Activated T-cell treated with anti-CD3 and anti-CD28 coated beads, Interleukin-2, amount 50 U/mL, for 72 hours (primary cell): Measurements from ENCODE around the gene VPS13D. TPM values are rescaled to one million over a fixed set of nuclear protein-coding genes. Genes with fewer than 3 reads are reported as not detected.
A peak's percentile ranks its signal among the peaks of the same experiment; 100 is the strongest.

Source experiments
- ATAC-seq, 2 donors: fragments of 150-1000 bp; cut with Tn5 transposase; replicated peaks in 1 of 2; 2 replicates each; pipeline ENCODE4 v1.10.0; 2021; ENCODE audit warnings: moderate library complexity in 2 of 2, mild to moderate bottlenecking in 1 of 2
- DNase-seq, 2 donors: peaks; one replicate each; pipeline ENCODE4 v3.0.0; 2021 to 2022; ENCODE audit warnings: mixed read lengths in 1 of 2
- H3K27ac Mint-ChIP-seq: one replicate; pipeline ENCODE4 v1.8.0; 2022; ENCODE audit warnings: mild to moderate bottlenecking, moderate library complexity, mixed read lengths
- H3K27me3 Mint-ChIP-seq: one replicate; pipeline ENCODE4 v1.8.0; 2022; ENCODE audit warnings: low read depth, mixed read lengths
- H3K36me3 Mint-ChIP-seq, 2 donors: one replicate each; pipeline ENCODE4 v1.8.0; 2022; ENCODE audit warnings: mixed read lengths in 2 of 2, mild to moderate bottlenecking in 1 of 2; ENCODE audit not compliant: insufficient read depth in 2 of 2
- H3K4me1 Mint-ChIP-seq: one replicate; pipeline ENCODE4 v1.8.0; 2022; ENCODE audit warnings: low read depth, mixed read lengths
- H3K4me3 Mint-ChIP-seq, 2 donors: one replicate each; pipeline ENCODE4 v1.8.0; 2022; ENCODE audit warnings: mild to moderate bottlenecking in 2 of 2, mixed read lengths in 2 of 2, moderate library complexity in 2 of 2
- H3K9me3 Mint-ChIP-seq, 2 donors: one replicate each; pipeline ENCODE4 v1.8.0; 2022; ENCODE audit warnings: mixed read lengths in 2 of 2
- total RNA-seq, 2 donors: library from RNA; stranded (reverse); gene quantifications; one replicate each; pipeline ENCODE4 v1.2.3, GENCODE V29; 2022

The VPS13D gene
- total RNA-seq, 2 donors from 2014 or later = 36.0 to 40.5 TPM

DNA sequence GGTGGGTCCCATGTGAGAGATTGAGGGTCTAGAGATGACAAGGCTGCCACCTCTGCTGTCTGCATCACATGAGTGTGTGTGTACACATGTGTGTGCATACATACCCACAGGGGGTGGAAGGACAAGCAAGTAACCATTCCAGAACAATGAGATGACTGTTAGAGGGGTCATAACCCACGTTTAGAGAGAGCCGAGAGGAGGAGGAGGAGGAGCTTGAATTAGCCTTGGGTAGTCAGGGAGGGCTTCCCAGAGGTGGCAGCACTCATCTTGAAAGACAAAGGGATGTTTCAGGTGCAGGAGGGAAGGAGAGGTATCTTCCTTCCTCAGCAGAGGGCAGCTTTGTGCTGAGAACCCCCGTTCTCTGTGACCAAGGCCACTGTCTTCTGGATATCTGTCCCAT is 41.7 kb upstream of the VPS13D start:
- Mint-ChIP-seq H3K27me3 (no peaks in the 10 kb centered on the region), H3K4me1 (peaks cover 47% of the 10 kb centered on the region), H3K9me3 (no peaks in the 10 kb centered on the region), H3K4me3 (no peak overlapping the region), H3K27ac (peak overlapping the region; percentile 62), H3K36me3 (peaks cover 9 to 10% of the 10 kb centered on the region in 2 donors)
- ATAC-seq (peak; percentile 26 to 37), DNase-seq (no peak)

DNA sequence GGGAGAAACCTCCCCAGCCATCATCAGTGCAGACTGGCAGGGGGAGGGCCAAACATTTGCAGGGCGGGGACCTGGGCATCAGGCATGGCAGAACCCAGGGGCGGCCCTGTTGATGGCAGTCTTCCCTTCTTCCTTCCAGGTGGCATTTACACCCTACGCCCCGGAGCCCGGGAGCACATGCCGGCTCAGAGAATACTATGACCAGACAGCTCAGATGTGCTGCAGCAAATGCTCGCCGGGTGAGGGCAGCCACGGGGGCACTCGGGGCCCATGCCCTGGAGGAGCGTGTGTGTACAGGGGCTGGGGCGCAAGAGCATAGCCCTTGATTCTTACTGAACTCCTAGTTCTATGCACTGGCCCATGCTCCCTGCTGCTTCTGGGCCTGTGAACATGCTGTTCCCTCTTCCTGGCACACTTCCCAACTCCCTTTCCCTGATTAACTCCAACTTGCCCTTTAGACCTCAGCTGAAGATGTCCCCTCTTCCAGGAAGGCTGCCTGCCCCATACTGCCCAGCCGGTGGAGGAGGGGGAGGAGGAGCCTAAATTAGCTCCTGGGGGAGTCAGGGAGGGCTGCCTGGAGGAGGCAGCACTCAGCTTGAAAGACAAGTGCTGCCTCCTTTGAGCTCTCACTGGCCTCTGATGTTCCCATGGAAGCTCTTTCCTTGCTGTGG is 41.0 kb upstream of the VPS13D start:
- peaks cover 9% of the 10 kb centered on the region in 2 donors for H3K36me3 Mint-ChIP-seq
- no peak overlapping the region for H3K27ac Mint-ChIP-seq
- no peaks in the 10 kb centered on the region for H3K9me3 Mint-ChIP-seq
- peaks cover 45% of the 10 kb centered on the region for H3K4me1 Mint-ChIP-seq
- DNase-seq = no peak
- ATAC-seq = no peak
- H3K4me3 Mint-ChIP-seq = no peak overlapping the region
- no peaks in the 10 kb centered on the region for H3K27me3 Mint-ChIP-seq

DNA sequence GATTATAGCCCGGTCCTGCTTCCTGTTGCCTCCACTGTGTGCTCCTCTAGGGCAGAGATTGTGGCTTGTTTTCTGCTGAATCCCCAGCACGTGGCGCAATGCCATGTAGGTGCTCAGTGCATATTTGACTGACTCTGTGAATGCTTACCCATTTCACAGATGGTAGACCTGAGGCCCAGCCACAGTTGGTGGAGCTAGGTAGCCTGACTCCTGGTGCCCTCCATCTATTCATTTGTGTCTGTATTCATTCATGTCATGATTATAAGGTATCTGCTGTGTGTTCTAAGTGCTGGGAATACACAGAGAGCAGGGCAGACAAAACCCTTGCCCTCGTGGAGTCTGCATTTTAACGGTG is 40.5 kb upstream of the VPS13D start:
- Mint-ChIP-seq H3K4me1 (peaks cover 45% of the 10 kb centered on the region), H3K9me3 (no peaks in the 10 kb centered on the region), H3K27me3 (no peaks in the 10 kb centered on the region), H3K4me3 (no peak overlapping the region), H3K36me3 (peaks cover 9 to 15% of the 10 kb centered on the region in 2 donors), H3K27ac (peak overlapping the region; percentile 44)
- DNase-seq (no peak), ATAC-seq (no peak)

DNA sequence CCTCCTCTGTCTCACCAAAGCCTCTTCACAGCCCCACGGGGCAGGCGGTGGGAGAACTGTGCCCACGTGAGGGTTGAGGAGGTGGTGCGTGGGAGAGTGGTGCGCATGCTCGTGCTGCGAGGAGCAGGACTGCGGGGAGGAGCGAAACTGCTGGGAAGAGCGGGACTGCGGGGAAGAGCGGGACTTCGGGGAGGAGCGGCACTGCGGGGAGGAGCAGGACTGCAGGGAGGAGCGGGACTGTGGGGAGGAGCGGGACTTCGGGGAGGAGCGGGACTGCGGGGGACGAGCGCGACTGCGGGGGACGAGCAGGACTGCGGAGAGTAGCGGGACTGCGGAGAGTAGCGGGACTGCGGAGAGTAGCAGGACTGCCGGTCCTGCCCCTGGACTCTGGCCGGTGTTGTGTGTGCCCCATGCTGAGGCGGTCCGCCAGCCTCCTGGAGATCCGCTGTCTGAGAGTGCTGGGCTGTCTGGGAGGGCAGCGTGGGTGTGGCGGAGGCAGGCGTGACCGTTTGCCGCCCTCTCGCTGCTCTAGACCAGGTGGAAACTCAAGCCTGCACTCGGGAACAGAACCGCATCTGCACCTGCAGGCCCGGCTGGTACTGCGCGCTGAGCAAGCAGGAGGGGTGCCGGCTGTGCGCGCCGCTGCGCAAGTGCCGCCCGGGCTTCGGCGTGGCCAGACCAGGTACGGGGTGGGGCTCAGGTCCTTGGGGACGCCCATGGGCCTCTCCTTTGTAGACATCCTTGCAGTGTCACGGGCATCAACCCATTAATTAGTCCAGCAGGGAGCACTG is 38.4 kb upstream of the VPS13D start:
- Mint-ChIP-seq H3K4me3 (no peak overlapping the region), H3K27ac (no peak overlapping the region), H3K9me3 (no peaks in the 10 kb centered on the region), H3K4me1 (peaks cover 38% of the 10 kb centered on the region), H3K27me3 (no peaks in the 10 kb centered on the region), H3K36me3 (peaks cover 9 to 21% of the 10 kb centered on the region in 2 donors)
- peak in 1 of 2 donors; percentile 23 for ATAC-seq
- no peak for DNase-seq

DNA sequence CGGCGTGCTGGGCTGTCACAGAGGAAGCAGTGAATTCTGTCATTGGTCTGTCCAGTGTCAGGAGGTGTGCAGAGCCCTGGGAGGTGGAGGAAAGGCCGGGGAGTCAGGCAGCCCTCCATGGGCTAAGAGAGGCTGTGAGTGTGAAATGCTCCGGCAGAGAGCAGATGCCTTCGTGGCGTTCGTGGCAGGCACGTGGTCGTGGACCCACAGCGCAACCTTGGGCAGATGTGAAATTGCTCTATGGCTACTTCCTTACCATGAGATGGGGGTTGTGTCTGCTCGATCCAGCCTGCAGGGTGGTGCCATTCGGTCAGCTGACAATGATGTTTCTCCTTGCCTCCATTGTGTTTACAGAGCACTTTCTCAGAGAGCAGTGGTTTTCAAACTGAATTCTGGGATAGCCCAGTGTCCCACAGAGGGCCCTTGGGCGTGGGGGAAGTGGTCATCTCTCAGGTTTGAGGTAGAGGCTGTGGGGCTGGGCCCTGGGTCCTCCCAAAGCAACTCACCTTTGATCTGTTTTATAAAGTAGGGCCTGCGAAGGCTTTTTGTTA is 35.1 kb upstream of the VPS13D start:
- H3K9me3 Mint-ChIP-seq = no peaks in the 10 kb centered on the region
- peaks cover 47% of the 10 kb centered on the region for H3K4me1 Mint-ChIP-seq
- ATAC-seq = no peak
- peaks cover 5 to 22% of the 10 kb centered on the region in 2 donors for H3K36me3 Mint-ChIP-seq
- no peak overlapping the region for H3K4me3 Mint-ChIP-seq
- DNase-seq = no peak
- H3K27ac Mint-ChIP-seq = no peak overlapping the region
- no peaks in the 10 kb centered on the region for H3K27me3 Mint-ChIP-seq

DNA sequence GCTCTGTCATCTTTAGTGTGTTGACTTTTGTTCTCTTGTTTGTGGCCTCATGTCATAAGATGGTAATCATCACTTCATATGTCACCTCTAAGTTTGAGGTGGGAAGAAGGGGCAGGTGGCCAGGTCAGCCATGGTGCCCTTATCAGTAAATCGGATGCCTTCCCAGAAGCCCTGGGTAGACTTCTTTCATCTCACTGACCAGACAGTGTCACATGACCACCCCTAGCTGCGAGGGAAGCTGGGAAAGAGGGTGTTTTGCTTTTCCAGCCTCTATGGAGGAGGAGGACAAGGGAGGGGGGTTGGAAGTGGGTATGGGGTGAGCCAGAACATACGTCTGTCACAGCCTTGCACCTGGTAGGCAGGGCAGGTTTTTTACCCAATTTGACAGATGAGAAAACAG is 34.4 kb upstream of the VPS13D start:
- Mint-ChIP-seq H3K27me3 (no peaks in the 10 kb centered on the region), H3K4me1 (peaks cover 45% of the 10 kb centered on the region), H3K36me3 (peaks cover 5 to 22% of the 10 kb centered on the region in 2 donors), H3K9me3 (no peaks in the 10 kb centered on the region), H3K27ac (no peak overlapping the region), H3K4me3 (no peak overlapping the region)
- no peak for DNase-seq
- no peak for ATAC-seq

DNA sequence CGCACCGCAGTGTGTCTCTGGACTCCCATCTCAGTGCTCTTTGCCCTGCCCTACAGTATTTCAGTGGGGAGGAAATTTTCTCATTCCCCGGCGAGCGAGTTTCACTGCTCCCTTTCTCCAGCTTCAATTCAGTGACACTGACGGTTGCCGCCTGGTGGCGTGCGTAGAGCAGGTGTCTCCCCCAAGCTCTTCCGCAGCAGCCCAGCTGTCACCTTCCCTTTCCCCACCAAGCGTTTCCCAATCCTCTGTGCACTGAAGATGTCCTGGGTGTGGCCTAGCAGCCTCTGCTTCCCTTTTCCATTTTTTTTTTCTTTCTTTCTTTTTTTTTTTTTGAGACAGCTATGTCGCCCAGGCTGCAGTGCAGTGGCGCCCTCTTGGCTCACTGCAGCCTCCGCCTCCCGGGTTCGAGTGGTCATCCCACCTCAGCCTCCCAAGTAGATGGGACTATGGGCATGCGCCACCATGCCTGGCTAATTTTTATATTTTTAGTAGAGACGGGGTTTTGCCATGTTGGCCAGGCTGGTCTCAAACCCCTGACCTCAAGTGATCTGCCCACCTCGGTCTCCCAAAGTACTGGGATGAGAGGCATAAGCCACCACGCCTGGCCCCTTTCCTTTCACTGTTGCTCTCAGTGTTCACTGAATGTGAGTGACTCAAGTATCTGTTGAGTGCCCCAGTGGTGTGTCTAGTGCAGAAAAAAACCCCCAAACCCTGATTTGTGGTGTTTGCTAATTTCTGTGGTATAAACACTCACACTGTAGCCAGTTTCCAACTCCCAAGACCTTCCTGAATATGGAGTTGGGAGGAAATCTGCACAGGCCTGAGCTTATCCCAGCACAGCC is 33.0 kb upstream of the VPS13D start:
- peak overlapping the region; percentile 46 for H3K27ac Mint-ChIP-seq
- H3K9me3 Mint-ChIP-seq = no peaks in the 10 kb centered on the region
- no peak overlapping the region for H3K4me3 Mint-ChIP-seq
- peaks cover 7 to 20% of the 10 kb centered on the region in 2 donors for H3K36me3 Mint-ChIP-seq
- ATAC-seq (peak; percentile 32 to 46), DNase-seq (no peak)
- H3K4me1 Mint-ChIP-seq = peaks cover 52% of the 10 kb centered on the region
- no peaks in the 10 kb centered on the region for H3K27me3 Mint-ChIP-seq

DNA sequence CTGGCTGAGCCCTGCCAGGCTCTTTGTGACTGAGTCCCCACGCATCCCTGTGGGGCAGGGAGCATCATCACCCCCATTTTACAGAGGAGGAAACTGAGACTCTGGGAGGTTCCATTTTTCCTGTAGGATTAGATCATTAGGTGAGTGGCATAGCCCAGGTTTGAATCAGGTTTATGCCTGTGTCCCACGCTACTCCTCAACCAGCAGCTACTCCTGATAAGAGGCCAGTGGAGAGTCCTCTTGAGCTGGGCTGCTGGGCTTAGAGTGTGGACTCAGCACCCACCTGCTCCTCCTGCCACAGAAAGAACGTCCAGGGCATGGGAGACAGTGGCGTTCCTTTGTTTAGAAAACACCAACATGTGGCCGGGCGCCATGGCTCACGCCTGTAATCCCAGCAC is 32.3 kb upstream of the VPS13D start:
- ATAC-seq (no peak), DNase-seq (no peak)
- Mint-ChIP-seq H3K27ac (no peak overlapping the region), H3K4me3 (no peak overlapping the region), H3K4me1 (peaks cover 57% of the 10 kb centered on the region), H3K36me3 (peaks cover 5 to 24% of the 10 kb centered on the region in 2 donors), H3K9me3 (no peaks in the 10 kb centered on the region), H3K27me3 (no peaks in the 10 kb centered on the region)

DNA sequence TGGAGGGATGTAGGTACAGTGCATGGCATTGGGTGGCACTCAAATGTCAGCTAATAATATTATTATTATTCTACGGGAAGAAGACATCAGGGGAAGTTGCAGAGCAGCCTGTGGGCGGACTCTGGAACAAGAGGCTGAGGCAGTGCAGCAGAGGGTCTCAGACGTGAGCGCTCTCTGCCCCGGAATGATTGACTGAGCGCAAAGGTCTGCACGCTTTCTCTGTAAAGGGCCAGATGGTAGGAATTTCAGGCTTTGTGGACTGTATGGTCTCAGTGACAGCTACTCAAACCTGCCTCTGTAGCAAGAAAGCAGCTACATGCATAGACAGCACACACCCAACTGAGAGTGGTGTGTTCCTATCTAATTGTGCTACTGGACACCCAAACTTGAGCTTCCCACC is 29.6 kb upstream of the VPS13D start:
- ATAC-seq = no peak
- no peaks in the 10 kb centered on the region for H3K9me3 Mint-ChIP-seq
- no peak overlapping the region for H3K4me3 Mint-ChIP-seq
- no peaks in the 10 kb centered on the region for H3K27me3 Mint-ChIP-seq
- no peak for DNase-seq
- H3K27ac Mint-ChIP-seq = no peak overlapping the region
- peaks cover 2 to 13% of the 10 kb centered on the region in 2 donors for H3K36me3 Mint-ChIP-seq
- peaks cover 67% of the 10 kb centered on the region for H3K4me1 Mint-ChIP-seq

DNA sequence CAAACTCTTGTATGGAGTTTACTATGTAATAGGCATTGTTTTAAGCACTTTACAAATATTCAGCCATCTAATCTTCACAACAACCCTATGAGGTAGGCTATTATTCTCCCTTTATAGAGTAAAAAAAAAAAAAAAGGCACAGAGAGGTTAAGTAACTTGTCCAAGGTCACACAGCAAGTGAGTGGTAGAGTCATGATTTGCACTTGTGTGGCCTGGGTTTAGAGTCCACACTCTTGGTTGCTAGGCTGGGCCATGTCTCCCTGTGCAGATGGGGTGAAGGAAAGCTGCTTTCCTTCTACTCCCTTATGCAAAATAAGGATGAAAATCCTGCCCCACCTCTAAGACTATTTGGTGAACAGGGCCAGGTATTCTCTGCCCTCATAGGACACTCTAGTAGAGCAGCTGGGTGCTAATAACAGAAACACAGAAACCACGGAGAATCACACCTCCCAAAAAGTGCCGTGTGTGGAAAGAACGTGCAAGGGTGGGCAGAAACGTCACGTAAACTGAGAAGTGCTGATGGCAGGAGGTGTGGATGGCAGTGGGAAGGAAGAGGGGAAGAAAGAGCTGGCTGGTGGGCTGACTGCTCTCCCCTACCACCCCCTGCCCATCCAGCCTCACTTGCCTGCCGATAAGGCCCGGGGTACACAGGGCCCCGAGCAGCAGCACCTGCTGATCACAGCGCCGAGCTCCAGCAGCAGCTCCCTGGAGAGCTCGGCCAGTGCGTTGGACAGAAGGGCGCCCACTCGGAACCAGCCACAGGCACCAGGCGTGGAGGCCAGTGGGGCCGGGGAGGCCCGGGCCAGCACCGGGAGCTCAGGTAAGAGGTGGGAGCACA is 28.3 kb upstream of the VPS13D start:
- Mint-ChIP-seq H3K27me3 (no peaks in the 10 kb centered on the region), H3K36me3 (peaks cover 4 to 13% of the 10 kb centered on the region in 2 donors), H3K4me3 (no peak overlapping the region), H3K9me3 (no peaks in the 10 kb centered on the region), H3K4me1 (peaks cover 60% of the 10 kb centered on the region), H3K27ac (no peak overlapping the region)
- ATAC-seq (no peak), DNase-seq (no peak)

DNA sequence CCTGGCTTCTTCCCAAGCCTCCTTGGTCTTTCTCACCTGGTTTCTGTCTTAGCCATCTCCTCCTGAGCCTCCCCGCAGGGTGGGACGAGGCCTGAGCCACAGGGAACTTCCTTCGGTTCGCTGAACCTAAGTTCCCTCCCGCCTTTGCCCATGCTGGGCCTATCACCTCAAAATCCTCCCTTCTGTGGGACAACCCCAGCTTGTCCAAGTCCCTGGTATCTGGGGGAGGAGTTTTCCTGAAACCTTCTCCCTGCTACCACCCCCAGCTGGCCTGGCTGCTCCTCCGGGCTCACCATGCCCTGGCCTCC is 27.7 kb upstream of the VPS13D start:
- no peak overlapping the region for H3K4me3 Mint-ChIP-seq
- peak overlapping the region; percentile 42 for H3K27ac Mint-ChIP-seq
- H3K36me3 Mint-ChIP-seq = peaks cover 4 to 10% of the 10 kb centered on the region in 2 donors
- no peak for DNase-seq
- no peak for ATAC-seq
- H3K4me1 Mint-ChIP-seq = peaks cover 54% of the 10 kb centered on the region
- H3K27me3 Mint-ChIP-seq = no peaks in the 10 kb centered on the region
- no peaks in the 10 kb centered on the region for H3K9me3 Mint-ChIP-seq

DNA sequence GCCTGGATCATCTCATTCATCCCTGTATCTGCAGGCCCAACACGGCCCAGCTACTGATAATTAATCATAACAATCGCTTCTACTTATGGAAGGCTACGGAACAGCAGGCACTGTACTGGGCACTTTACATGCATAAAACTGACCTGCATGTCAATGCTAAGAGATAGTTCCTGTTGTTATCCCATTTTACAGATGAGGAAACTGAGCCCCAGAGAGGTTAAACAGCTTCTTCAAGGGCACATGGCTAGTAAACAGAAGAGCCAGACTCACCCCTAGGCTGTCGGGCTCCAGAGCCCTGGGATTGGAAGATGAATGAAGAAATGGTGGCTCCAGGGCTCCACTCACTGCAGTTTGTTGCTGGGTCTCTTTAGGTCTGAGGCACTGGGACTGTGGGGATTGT is 27.3 kb upstream of the VPS13D start:
- Mint-ChIP-seq H3K9me3 (no peaks in the 10 kb centered on the region), H3K4me3 (no peak overlapping the region), H3K4me1 (peaks cover 50% of the 10 kb centered on the region), H3K36me3 (peaks cover 4 to 10% of the 10 kb centered on the region in 2 donors), H3K27ac (no peak overlapping the region), H3K27me3 (no peaks in the 10 kb centered on the region)
- ATAC-seq (no peak), DNase-seq (no peak)
